ENCODE results near the gene KCNC1. TPM values are rescaled to one million over a fixed set of nuclear protein-coding genes. Genes with fewer than 3 reads are reported as not detected.

KCNC1 gene
- total RNA-seq, 1 experiment from 2014 or later = 0.04 TPM

GRCh38 chr11:17778352-17778751 lies 43.8 kb downstream of the KCNC1 start:
- H3K27me3 ChIP-seq (ENCODE audit: insufficient read depth, low read length) = no peaks in the 10 kb centered on the region
- no peak overlapping the region for H2BK12ac ChIP-seq (ENCODE audit: insufficient read length, low read depth, low read length)
- no peak overlapping the region for H3K4ac ChIP-seq (ENCODE audit: low read depth, low read length)
- H2BK5ac ChIP-seq (ENCODE audit: insufficient read length, low read length) = no peak overlapping the region
- no peak overlapping the region for H4K91ac ChIP-seq (ENCODE audit: insufficient read length, low read depth, low read length)
- H3K56ac ChIP-seq (ENCODE audit: insufficient read length, low read depth, low read length) = no peak overlapping the region
- no peaks in the 10 kb centered on the region for H4K20me1 ChIP-seq (ENCODE audit: control insufficient read depth, insufficient read depth, insufficient read length)
- Mint-ChIP-seq H3K9me3 (no peaks in the 10 kb centered on the region), H3K4me3 (no peak overlapping the region), H3K27ac (peak overlapping the region in 2 of 3 experiments; percentile 49 to 62; a peak in 2 of 7 replicates), H3K36me3 (ENCODE audit: insufficient read depth in 1 of 3, low read depth in 3 of 3) (no peaks in the 10 kb centered on the region), H3K27me3 (ENCODE audit: low read depth) (peaks cover 3% of the 10 kb centered on the region), H3K4me1 (no peaks in the 10 kb centered on the region; a peak in 1 of 4 replicates)
- H2BK20ac ChIP-seq (ENCODE audit: low read depth, low read length, poor library complexity, severe bottlenecking) = no peak overlapping the region
- no peaks in the 10 kb centered on the region for H3K4me1 ChIP-seq (ENCODE audit: insufficient read depth, low read length)
- no peak overlapping the region for H2BK120ac ChIP-seq (ENCODE audit: low read depth, low read length, poor library complexity, severe bottlenecking)
- no peaks in the 10 kb centered on the region for H3K9me3 ChIP-seq (ENCODE audit: control insufficient read depth, low read depth, low read length)
- H2BK15ac ChIP-seq (ENCODE audit: low read depth, low read length) = no peak overlapping the region
- no peak overlapping the region for H2AK5ac ChIP-seq (ENCODE audit: insufficient read length, low read length)
- H3T11ph ChIP-seq (ENCODE audit: low read length) = no peak overlapping the region
- no peak overlapping the region for H4K8ac ChIP-seq (replicated peaks; ENCODE audit: insufficient read length, low read depth, low read length)
- H4K5ac ChIP-seq (ENCODE audit: insufficient read length, low read depth, low read length) = no peak overlapping the region
- H3K9ac ChIP-seq (ENCODE audit: extremely low read depth, insufficient read length, low read length) = no peak overlapping the region
- no peak overlapping the region for H3K18ac ChIP-seq (ENCODE audit: insufficient read length, low read depth, low read length)
- H3K27ac ChIP-seq (ENCODE audit: insufficient read length, low read depth, low read length) = no peak overlapping the region
- H3K23me2 ChIP-seq (ENCODE audit: insufficient read length, low read depth, low read length, poor library complexity, severe bottlenecking) = no peaks in the 10 kb centered on the region
- H3K79me2 ChIP-seq (ENCODE audit: insufficient read depth, low read length) = no peaks in the 10 kb centered on the region
- H3K79me1 ChIP-seq (ENCODE audit: insufficient read depth, low read depth, low read length, poor library complexity, severe bottlenecking) = no peaks in the 10 kb centered on the region
- no peak overlapping the region for H3K14ac ChIP-seq (ENCODE audit: insufficient read depth, low read length)
- H2AFZ ChIP-seq (ENCODE audit: low read length) = no peak overlapping the region
- WGBS (ENCODE audit: extremely low coverage, insufficient read length, low lambda C conversion rate) = no CpG with 5 or more reads among the region's 5 CpGs
- DNase-seq = no peak
- no peak overlapping the region for H3K23ac ChIP-seq (ENCODE audit: insufficient read length, low read depth, low read length)
- H3K4me2 ChIP-seq (ENCODE audit: insufficient read depth, insufficient read length, low read length) = no peak overlapping the region
- TF ChIP-seq, protein P1, sequence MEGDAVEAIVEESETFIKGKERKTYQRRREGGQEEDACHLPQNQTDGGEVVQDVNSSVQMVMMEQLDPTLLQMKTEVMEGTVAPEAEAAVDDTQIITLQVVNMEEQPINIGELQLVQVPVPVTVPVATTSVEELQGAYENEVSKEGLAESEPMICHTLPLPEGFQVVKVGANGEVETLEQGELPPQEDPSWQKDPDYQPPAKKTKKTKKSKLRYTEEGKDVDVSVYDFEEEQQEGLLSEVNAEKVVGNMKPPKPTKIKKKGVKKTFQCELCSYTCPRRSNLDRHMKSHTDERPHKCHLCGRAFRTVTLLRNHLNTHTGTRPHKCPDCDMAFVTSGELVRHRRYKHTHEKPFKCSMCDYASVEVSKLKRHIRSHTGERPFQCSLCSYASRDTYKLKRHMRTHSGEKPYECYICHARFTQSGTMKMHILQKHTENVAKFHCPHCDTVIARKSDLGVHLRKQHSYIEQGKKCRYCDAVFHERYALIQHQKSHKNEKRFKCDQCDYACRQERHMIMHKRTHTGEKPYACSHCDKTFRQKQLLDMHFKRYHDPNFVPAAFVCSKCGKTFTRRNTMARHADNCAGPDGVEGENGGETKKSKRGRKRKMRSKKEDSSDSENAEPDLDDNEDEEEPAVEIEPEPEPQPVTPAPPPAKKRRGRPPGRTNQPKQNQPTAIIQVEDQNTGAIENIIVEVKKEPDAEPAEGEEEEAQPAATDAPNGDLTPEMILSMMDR (conservative IDR thresholded peaks at IDR 0.05) = no peak
